SK-N-DZ (cell line): Measurements from ENCODE around the gene DMRTB1.

Experiments
- DNase-seq: peaks from one replicate; pipeline ENCODE4 v3.0.0-alpha.2; 2015; ENCODE audit warnings: low spot score

Gene DMRTB1

GRCh38 chr1:53463961-53464899 lies 5.0 kb downstream of the DMRTB1 start:
- DNase-seq, result no peak

GRCh38 chr1:53465023-53465957 lies 6.1 kb downstream of the DMRTB1 start:
- DNase-seq, result no peak

- no peak for DNase-seq
Observed at GRCh38 chr1:53467391-53467790, 8.2 kb downstream of the DMRTB1 start.

- no peak for DNase-seq
Observed at GRCh38 chr1:53468374-53468773, 9.2 kb downstream of the DMRTB1 start.

- DNase-seq, result no peak
Observed at GRCh38 chr1:53469373-53469772, 10.2 kb downstream of the DMRTB1 start.

- DNase-seq, result peak; percentile 16
Observed at GRCh38 chr1:53470155-53470554, 11.0 kb downstream of the DMRTB1 start.

- no peak for DNase-seq
Observed at GRCh38 chr1:53470584-53470983, 11.4 kb downstream of the DMRTB1 start.

- DNase-seq, result no peak
Observed at GRCh38 chr1:53471000-53471399, 11.8 kb downstream of the DMRTB1 start.

GRCh38 chr1:53473463-53473862 lies 14.3 kb downstream of the DMRTB1 start:
- no peak for DNase-seq

- no peak for DNase-seq
Observed at GRCh38 chr1:53475664-53476063, 16.5 kb downstream of the DMRTB1 start.

- DNase-seq, result no peak
Observed at GRCh38 chr1:53476579-53476978, 17.4 kb downstream of the DMRTB1 start.

GRCh38 chr1:53477651-53478501 lies 18.7 kb downstream of the DMRTB1 start:
- no peak for DNase-seq

- no peak for DNase-seq
Observed at GRCh38 chr1:53478502-53478818, 19.3 kb downstream of the DMRTB1 start.

- no peak for DNase-seq
Observed at GRCh38 chr1:53480678-53481077, 21.5 kb downstream of the DMRTB1 start.

GRCh38 chr1:53481456-53481855 lies 22.3 kb downstream of the DMRTB1 start:
- DNase-seq, result no peak

GRCh38 chr1:53482441-53483153 lies 23.4 kb downstream of the DMRTB1 start:
- DNase-seq, result no peak

- no peak for DNase-seq
Observed at GRCh38 chr1:53483170-53483569, 24.0 kb downstream of the DMRTB1 start.

- no peak for DNase-seq
Observed at GRCh38 chr1:53483656-53484055, 24.5 kb downstream of the DMRTB1 start.

- DNase-seq, result no peak
Observed at GRCh38 chr1:53484705-53485477, 25.7 kb downstream of the DMRTB1 start.
